DND-41 (cell line): ENCODE measurements around the gene GFAP.

Experiments
- ATAC-seq: fragments of 200-7000 bp; cut with Tn5 transposase; 3 replicates; pipeline ENCODE4 v1.9.1; 2021; ENCODE audit warnings: low read depth; ENCODE audit not compliant: insufficient read depth
- DNase-seq: peaks from one replicate; pipeline ENCODE4 v3.0.0-alpha.2; 2020
- H2AFZ ChIP-seq: 2 replicates; pipeline ENCODE4 v1.6.0; 2012; ENCODE audit warnings: low read depth, low read length
- H3K27ac ChIP-seq: 2 replicates; pipeline ENCODE4 v1.5.1; 2012; ENCODE audit warnings: low read length, inconsistent platforms
- H3K27me3 ChIP-seq: fragments of 200-600 bp; sonication (generic); 2 replicates; pipeline ENCODE4 v1.6.0; 2012; ENCODE audit warnings: low read length, mild to moderate bottlenecking, inconsistent platforms; ENCODE audit not compliant: insufficient read depth, poor library complexity
- H3K36me3 ChIP-seq: 2 replicates; pipeline ENCODE4 v1.5.1; 2012; ENCODE audit warnings: low read length, inconsistent platforms; ENCODE audit not compliant: insufficient read depth
- H3K4me1 ChIP-seq: 2 replicates; pipeline ENCODE4 v1.5.1; 2012; ENCODE audit warnings: mild to moderate bottlenecking, low read length; ENCODE audit not compliant: insufficient read depth
- H3K4me2 ChIP-seq: 2 replicates; pipeline ENCODE4 v1.6.0; 2012; ENCODE audit warnings: mild to moderate bottlenecking, moderate library complexity, low read length, inconsistent platforms; ENCODE audit not compliant: insufficient read depth
- H3K4me3 ChIP-seq, 2 experiments: fragments of 200-600 bp in 1 of 2; shearing (Covaris generic) in 1 of 2; 2 replicates each; pipeline ENCODE4 v1.5.1; 2012 to 2016; ENCODE audit warnings: inconsistent platforms in 2 of 2, low read length in 2 of 2, mild to moderate bottlenecking in 2 of 2, low read depth in 1 of 2, moderate library complexity in 1 of 2
- H3K79me2 ChIP-seq: 2 replicates; pipeline ENCODE4 v1.6.0; 2012; ENCODE audit warnings: low read length, inconsistent platforms; ENCODE audit not compliant: insufficient read depth
- H3K9ac ChIP-seq: 2 replicates; pipeline ENCODE4 v1.6.0; 2012; ENCODE audit warnings: low read depth, mild to moderate bottlenecking, inconsistent platforms, low read length, moderate library complexity
- H3K9me3 ChIP-seq: 2 replicates; pipeline ENCODE4 v1.5.1; 2012; ENCODE audit warnings: low read length, moderate library complexity, mild to moderate bottlenecking, inconsistent platforms; ENCODE audit not compliant: insufficient read depth, severe bottlenecking
- H4K20me1 ChIP-seq: 2 replicates; pipeline ENCODE4 v1.6.0; 2012; ENCODE audit warnings: low read length; ENCODE audit not compliant: insufficient read depth
- CTCF ChIP-seq: IDR thresholded peaks from 2 replicates; pipeline ENCODE4 v1.5.1; 2012; ENCODE audit warnings: borderline replicate concordance, low read length, moderate library complexity, mild to moderate bottlenecking; ENCODE audit not compliant: poor library complexity, severe bottlenecking; ENCODE audit errors: extremely low read depth
- EZH2 ChIP-seq: IDR thresholded peaks from 3 replicates; pipeline ENCODE4 v1.6.1; 2012; ENCODE audit warnings: borderline replicate concordance, low read depth, mild to moderate bottlenecking, moderate library complexity, low read length, inconsistent platforms; ENCODE audit not compliant: severe bottlenecking

GFAP gene

GRCh38 chr17:44913676-44914075 lies 1.6 kb downstream of the GFAP start:
- no peak for DNase-seq
- TF ChIP-seq CTCF (no peak), EZH2 (no peak)

GRCh38 chr17:44912763-44913544 lies 2.3 kb downstream of the GFAP start:
- DNase-seq: no peak
- H3K36me3 ChIP-seq: no peaks in the 10 kb centered on the region
- H3K9ac ChIP-seq: no peak overlapping the region
- no peaks in the 10 kb centered on the region for H3K9me3 ChIP-seq
- H3K4me1 ChIP-seq: no peaks in the 10 kb centered on the region
- no peak overlapping the region for H3K4me3 ChIP-seq
- H3K79me2 ChIP-seq: no peaks in the 10 kb centered on the region
- TF ChIP-seq CTCF: no peak
- TF ChIP-seq EZH2: no peak
- no peaks in the 10 kb centered on the region; the same call in 1 of the 2 replicates for H4K20me1 ChIP-seq
- no peak overlapping the region for H2AFZ ChIP-seq
- peaks cover 2% of the 10 kb centered on the region for H3K27me3 ChIP-seq
- no peak overlapping the region for H3K27ac ChIP-seq
- H3K4me2 ChIP-seq: no peak overlapping the region
- no peak for ATAC-seq

More at GRCh38 chr17:44913676-44914075, 1.6 kb downstream of the GFAP start:
- no peak for ATAC-seq
- Histone ChIP-seq H3K79me2 (no peaks in the 10 kb centered on the region), H4K20me1 (no peaks in the 10 kb centered on the region; the same call in 1 of the 2 replicates), H3K4me1 (no peaks in the 10 kb centered on the region), H3K9ac (no peak overlapping the region), H3K27ac (no peak overlapping the region), H3K9me3 (no peaks in the 10 kb centered on the region), H2AFZ (0 out of 2 replicates have a peak overlapping the region, but pooled peaks have one; percentile 19), H3K36me3 (no peaks in the 10 kb centered on the region), H3K4me3 (no peak overlapping the region), H3K27me3 (peaks cover 2% of the 10 kb centered on the region), H3K4me2 (no peak overlapping the region)

- Histone ChIP-seq H4K20me1 (no peaks in the 10 kb centered on the region; the same call in 1 of the 2 replicates), H3K9me3 (no peaks in the 10 kb centered on the region), H3K4me3 (no peak overlapping the region), H3K9ac (no peak overlapping the region), H3K36me3 (no peaks in the 10 kb centered on the region), H3K79me2 (no peaks in the 10 kb centered on the region), H2AFZ (no peak overlapping the region), H3K4me1 (no peaks in the 10 kb centered on the region), H3K27ac (no peak overlapping the region), H3K27me3 (peaks cover 2% of the 10 kb centered on the region), H3K4me2 (no peak overlapping the region)
- DNase-seq: peak; percentile 56
- ATAC-seq: peak; percentile 75
- no peak for TF ChIP-seq EZH2
- peak; percentile 69 for TF ChIP-seq CTCF
Observed at GRCh38 chr17:44911133-44912001, 3.9 kb downstream of the GFAP start.
